PFSK-1 (cell line): ENCODE results near the gene IGF1R.

Experiments used
- FOXP2 ChIP-seq: optimal IDR thresholded peaks from 2 replicates; pipeline ENCODE3; 2011; ENCODE audit warnings: borderline replicate concordance, control low read depth, inconsistent platforms; ENCODE audit not compliant: insufficient read depth; ENCODE audit errors: extremely low read length, extremely low read depth
- POLR2AphosphoS5 ChIP-seq: IDR thresholded peaks from 2 replicates; pipeline ENCODE4 v1.6.1; 2012; ENCODE audit warnings: low read depth, mild to moderate bottlenecking, control low read depth, low read length, moderate library complexity
- REST ChIP-seq, 2 experiments: IDR thresholded peaks; 2 replicates each; pipeline versions ENCODE4 v1.6.1 to v1.8.0; 2011 to 2012; ENCODE audit warnings: low read depth in 2 of 2, low read length in 2 of 2, control low read depth in 1 of 2, inconsistent platforms in 1 of 2, mild to moderate bottlenecking in 1 of 2, moderate library complexity in 1 of 2; ENCODE audit not compliant: insufficient read depth in 1 of 2
- SIN3A ChIP-seq: IDR thresholded peaks from 2 replicates; pipeline ENCODE4 v1.6.1; 2012; ENCODE audit warnings: mild to moderate bottlenecking, low read length, moderate library complexity, borderline replicate concordance; ENCODE audit not compliant: insufficient read depth
- TAF1 ChIP-seq: IDR thresholded peaks from 2 replicates; pipeline ENCODE4 v1.6.1; 2012; ENCODE audit warnings: low read length, control low read depth, borderline replicate concordance; ENCODE audit not compliant: insufficient read depth

The IGF1R gene

GRCh38 chr15:98954411-98954810 lies 306.1 kb downstream of the IGF1R start:
- peak; percentile 20 for TF ChIP-seq FOXP2
- TF ChIP-seq POLR2AphosphoS5: no peak

- TF ChIP-seq FOXP2: no peak
- no peak for TF ChIP-seq POLR2AphosphoS5
- TF ChIP-seq TAF1: no peak
- TF ChIP-seq SIN3A: no peak
- TF ChIP-seq REST (IDR thresholded peaks at IDR 0.05; ENCODE audit: insufficient read depth in 1 of 2, low read depth in 2 of 2, low read length in 2 of 2): no peak
These were observed 307.0 kb downstream of the IGF1R start for GRCh38 chr15:98955331-98955730.

GRCh38 chr15:98955961-98956723 lies 307.8 kb downstream of the IGF1R start:
- TF ChIP-seq POLR2AphosphoS5 (no peak), REST (IDR thresholded peaks at IDR 0.05; ENCODE audit: insufficient read depth in 1 of 2, low read depth in 2 of 2, low read length in 2 of 2) (no peak), FOXP2 (peak; percentile 30)

GRCh38 chr15:98956796-98957553 lies 308.6 kb downstream of the IGF1R start:
- no peak for TF ChIP-seq REST (IDR thresholded peaks at IDR 0.05; ENCODE audit: insufficient read depth in 1 of 2, low read depth in 2 of 2, low read length in 2 of 2)
- no peak for TF ChIP-seq SIN3A
- no peak for TF ChIP-seq POLR2AphosphoS5
- no peak for TF ChIP-seq TAF1
- no peak for TF ChIP-seq FOXP2

- no peak for TF ChIP-seq POLR2AphosphoS5
These were observed 309.3 kb downstream of the IGF1R start for GRCh38 chr15:98957655-98958054.

- no peak for TF ChIP-seq SIN3A
- TF ChIP-seq FOXP2: no peak
- TF ChIP-seq POLR2AphosphoS5: no peak
- no peak for TF ChIP-seq REST (IDR thresholded peaks at IDR 0.05; ENCODE audit: insufficient read depth in 1 of 2, low read depth in 2 of 2, low read length in 2 of 2)
- no peak for TF ChIP-seq TAF1
These were observed 309.7 kb downstream of the IGF1R start for GRCh38 chr15:98958076-98958475.
